Panc1 (cell line): ENCODE data around the gene NR1I2. TPM values are rescaled to one million over a fixed set of nuclear protein-coding genes. Genes with fewer than 3 reads are reported as not detected.

Source experiments
- ATAC-seq: fragments of 200-7000 bp; cut with Tn5 transposase; 2 replicates; pipeline ENCODE4 v1.9.1; 2020; ENCODE audit warnings: mild to moderate bottlenecking, moderate library complexity
- BruUV-seq: library from RNA; stranded (reverse); fragments of 400-500 nt; replicated peaks from 2 replicates; lab custom pipeline; 2021; lab: Mats Ljungman, UMichigan
- CTCF ChIA-PET: fragments of 300-600 bp; sonication (Branson Sonifier 250); formaldehyde crosslinking; loops from one replicate; lab custom pipeline; 2022; ENCODE audit warnings: antibody characterized with exemption; lab: Charles Lee
- POLR2A ChIA-PET: fragments of 300-600 bp; sonication (Branson Sonifier 250); formaldehyde crosslinking; loops from one replicate; lab custom pipeline; 2022; ENCODE audit warnings: antibody characterized with exemption; lab: Charles Lee
- DNase-seq: peaks from one replicate; pipeline ENCODE4 v3.0.0-alpha.2; 2010; ENCODE audit warnings: low read depth, low spot score
- H3K27ac ChIP-seq: 2 replicates; pipeline ENCODE4 v1.5.1; 2011; ENCODE audit warnings: mild to moderate bottlenecking, low read length, inconsistent platforms
- H3K27me3 ChIP-seq: fragments of 200-500 bp; sonication (Bioruptor generic); 2 replicates; pipeline ENCODE4 v1.6.0; 2014; ENCODE audit warnings: low read length, inconsistent platforms; ENCODE audit not compliant: control insufficient read depth, insufficient read depth
- H3K36me3 ChIP-seq: fragments of 200-500 bp; sonication (Bioruptor generic); 2 replicates; pipeline ENCODE4 v1.5.1; 2014; ENCODE audit warnings: inconsistent platforms, mild to moderate bottlenecking, low read length, moderate library complexity; ENCODE audit not compliant: control insufficient read depth, insufficient read depth
- H3K4me1 ChIP-seq: 2 replicates; pipeline ENCODE4 v1.5.1; 2011; ENCODE audit warnings: inconsistent platforms, mild to moderate bottlenecking, low read length, moderate library complexity; ENCODE audit not compliant: control insufficient read depth, insufficient read depth
- H3K4me3 ChIP-seq, 2 experiments: 2 replicates each; pipeline ENCODE4 v1.5.1; 2011 to 2012; ENCODE audit warnings: low read depth in 2 of 2, low read length in 2 of 2, mild to moderate bottlenecking in 2 of 2, inconsistent platforms in 1 of 2, moderate library complexity in 1 of 2
- H3K9me3 ChIP-seq: fragments of 200-500 bp; sonication (Bioruptor generic); 2 replicates; pipeline ENCODE4 v1.5.1; 2014; ENCODE audit warnings: low read depth, mild to moderate bottlenecking, inconsistent platforms, low read length, moderate library complexity; ENCODE audit not compliant: control insufficient read depth, insufficient read depth
- CTCF ChIP-seq: fragments of 450-650 bp; IDR thresholded peaks from 2 replicates; pipeline ENCODE4 v1.5.1; 2017; ENCODE audit warnings: mild to moderate bottlenecking
- POLR2AphosphoS5 ChIP-seq: IDR thresholded peaks from 2 replicates; pipeline ENCODE4 v1.6.1; 2012; ENCODE audit warnings: mild to moderate bottlenecking, low read depth, low read length, moderate library complexity
- REST ChIP-seq, 2 experiments: IDR thresholded peaks; 2 replicates each; pipeline ENCODE4 v1.6.1; 2011 to 2012; ENCODE audit warnings: low read depth in 2 of 2, control low read depth in 1 of 2, low read length in 1 of 2, mild to moderate bottlenecking in 1 of 2, moderate library complexity in 1 of 2; ENCODE audit not compliant: insufficient read depth in 1 of 2
- SIN3A ChIP-seq: IDR thresholded peaks from 2 replicates; pipeline ENCODE4 v1.6.1; 2012; ENCODE audit warnings: low read depth, mild to moderate bottlenecking, low read length, moderate library complexity, borderline replicate concordance; ENCODE audit not compliant: insufficient read depth
- TCF7L2 ChIP-seq: IDR thresholded peaks from 2 replicates; pipeline ENCODE4 v1.6.1; 2011; ENCODE audit warnings: mild to moderate bottlenecking, low read depth, low read length, inconsistent platforms
- in situ Hi-C: cut with HindIII; loops from 2 replicates; pipeline ENCODE4 v1.10.0; 2016; ENCODE audit warnings: low sequenced_read_pairs, low pct_unique_long_range_greater_than_20kb
- intact Hi-C: fragments of 100-400 bp; cut with micrococcal nuclease; formaldehyde crosslinking; loops from one replicate; pipeline ENCODE4 v1.10.0; 2022; ENCODE audit not compliant: unreplicated experiment
- total RNA-seq: library from RNA; stranded (reverse); gene quantifications from one replicate; pipeline ENCODE4 v1.2.1, GENCODE V29; 2021; ENCODE audit not compliant: unreplicated experiment

The NR1I2 gene
- total RNA-seq, 1 experiment from 2014 or later, result not detected

- no peak overlapping the region for H3K4me3 ChIP-seq
- H3K27ac ChIP-seq, result no peak overlapping the region
- no peaks in the 10 kb centered on the region for H3K36me3 ChIP-seq
- CTCF ChIA-PET, result interaction anchor here (0.6 kb wide), 1 partner anchor 77 kb away, joined by 11 read pairs; no protein-coding TSS in a partner anchor
- in situ Hi-C loops, result no loop called here
- H3K9me3 ChIP-seq, result no peaks in the 10 kb centered on the region
- H3K4me1 ChIP-seq, result no peaks in the 10 kb centered on the region
- ATAC-seq (no peak), DNase-seq (no peak)
- intact Hi-C loops, result no loop called here
- BruUV-seq, result no TSS peak
- H3K27me3 ChIP-seq, result peaks cover 4% of the 10 kb centered on the region; the same call in 1 of the 2 replicates
- POLR2A ChIA-PET, result no interaction called here
- TF ChIP-seq REST (IDR thresholded peaks at IDR 0.05; ENCODE audit: insufficient read depth in 1 of 2, low read depth in 2 of 2, low read length in 1 of 2) (no peak), SIN3A (no peak), CTCF (no peak), POLR2AphosphoS5 (no peak), TCF7L2 (no peak)
Observed at GRCh38 chr3:119743921-119744320, 38.0 kb upstream of the NR1I2 start.

GRCh38 chr3:119745942-119746341 is 36.0 kb upstream of the NR1I2 start:
- TF ChIP-seq TCF7L2 (no peak), REST (IDR thresholded peaks at IDR 0.05; ENCODE audit: insufficient read depth in 1 of 2, low read depth in 2 of 2, low read length in 1 of 2) (no peak), SIN3A (no peak), CTCF (no peak), POLR2AphosphoS5 (no peak)
- BruUV-seq, result no TSS peak
- Histone ChIP-seq H3K36me3 (no peaks in the 10 kb centered on the region), H3K9me3 (no peaks in the 10 kb centered on the region), H3K4me3 (no peak overlapping the region), H3K4me1 (no peaks in the 10 kb centered on the region), H3K27me3 (peaks cover 10% of the 10 kb centered on the region), H3K27ac (no peak overlapping the region)
- in situ Hi-C loops, result no loop called here
- intact Hi-C loops, result no loop called here
- ChIA-PET CTCF (no interaction called here), POLR2A (no interaction called here)
- ATAC-seq (no peak), DNase-seq (no peak)
